ENCODE results near the gene CABP7. TPM values are rescaled to one million over a fixed set of nuclear protein-coding genes. Genes with fewer than 3 reads are reported as not detected.

The CABP7 gene
- total RNA-seq, 1 experiment from 2014 or later = 2.1 TPM

- Histone ChIP-seq H3K27me3 (ENCODE audit: control insufficient read depth, insufficient read depth, low read length) (no peaks in the 10 kb centered on the region), H3K4me3 (ENCODE audit: low read depth in 2 of 2, low read length in 2 of 2) (no peak overlapping the region), H3K4me1 (ENCODE audit: control insufficient read depth, insufficient read depth, low read length) (no peaks in the 10 kb centered on the region; the same call in 1 of the 2 replicates), H3K9me3 (ENCODE audit: control insufficient read depth, insufficient read depth, low read depth, low read length) (no peaks in the 10 kb centered on the region), H3K27ac (ENCODE audit: low read length) (no peak overlapping the region), H3K36me3 (ENCODE audit: control insufficient read depth, insufficient read depth, low read length) (no peaks in the 10 kb centered on the region; the same call in 1 of the 2 replicates)
- no peak for ATAC-seq
- no peak for DNase-seq (ENCODE audit: low read depth, low spot score)
- TF ChIP-seq TCF7L2 (IDR thresholded peaks at IDR 0.05; ENCODE audit: low read depth, low read length) = 0 out of 2 replicates have a peak, but pooled peaks have one; percentile 23
- TF ChIP-seq, protein P1, sequence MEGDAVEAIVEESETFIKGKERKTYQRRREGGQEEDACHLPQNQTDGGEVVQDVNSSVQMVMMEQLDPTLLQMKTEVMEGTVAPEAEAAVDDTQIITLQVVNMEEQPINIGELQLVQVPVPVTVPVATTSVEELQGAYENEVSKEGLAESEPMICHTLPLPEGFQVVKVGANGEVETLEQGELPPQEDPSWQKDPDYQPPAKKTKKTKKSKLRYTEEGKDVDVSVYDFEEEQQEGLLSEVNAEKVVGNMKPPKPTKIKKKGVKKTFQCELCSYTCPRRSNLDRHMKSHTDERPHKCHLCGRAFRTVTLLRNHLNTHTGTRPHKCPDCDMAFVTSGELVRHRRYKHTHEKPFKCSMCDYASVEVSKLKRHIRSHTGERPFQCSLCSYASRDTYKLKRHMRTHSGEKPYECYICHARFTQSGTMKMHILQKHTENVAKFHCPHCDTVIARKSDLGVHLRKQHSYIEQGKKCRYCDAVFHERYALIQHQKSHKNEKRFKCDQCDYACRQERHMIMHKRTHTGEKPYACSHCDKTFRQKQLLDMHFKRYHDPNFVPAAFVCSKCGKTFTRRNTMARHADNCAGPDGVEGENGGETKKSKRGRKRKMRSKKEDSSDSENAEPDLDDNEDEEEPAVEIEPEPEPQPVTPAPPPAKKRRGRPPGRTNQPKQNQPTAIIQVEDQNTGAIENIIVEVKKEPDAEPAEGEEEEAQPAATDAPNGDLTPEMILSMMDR (IDR thresholded peaks at IDR 0.05) = no peak; the same call in 1 of the 2 replicates
- in situ Hi-C loops (cut with HindIII; ENCODE audit: low pct_unique_long_range_greater_than_20kb, low sequenced_read_pairs) = no loop called here
- ChIA-PET CTCF (interaction anchor here (0.6 to 0.9 kb wide), 3 partner anchors 24 to 160 kb away, joined by 3 to 6 read pairs (median 3); no protein-coding TSS in a partner anchor), POLR2A (interaction anchor here (0.6 kb wide), 1 partner anchor 12 kb away, joined by 5 read pairs; no protein-coding TSS in a partner anchor)
- intact Hi-C loops (cut with micrococcal nuclease; ENCODE audit: unreplicated experiment) = no loop called here
- BruUV-seq (replicated peaks) = no TSS peak
Observed at GRCh38 chr22:29689880-29690213, 30.0 kb upstream of the CABP7 start.

GRCh38 chr22:29690476-29690875, 29.3 kb upstream of the CABP7 start:
- no TSS peak for BruUV-seq (replicated peaks)
- H3K27me3 ChIP-seq (ENCODE audit: control insufficient read depth, insufficient read depth, low read length) = no peaks in the 10 kb centered on the region
- in situ Hi-C loops (cut with HindIII; ENCODE audit: low pct_unique_long_range_greater_than_20kb, low sequenced_read_pairs) (no loop called here), intact Hi-C loops (cut with micrococcal nuclease; ENCODE audit: unreplicated experiment) (no loop called here)
- no peak for TF ChIP-seq TCF7L2 (IDR thresholded peaks at IDR 0.05; ENCODE audit: low read depth, low read length)
- CTCF ChIA-PET = interaction anchor here (0.6 to 0.9 kb wide), 2 partner anchors 25 to 38 kb away, joined by 3 to 6 read pairs; no protein-coding TSS in a partner anchor
- POLR2A ChIA-PET = no interaction called here
- no peak overlapping the region for H3K4me3 ChIP-seq (ENCODE audit: low read depth in 2 of 2, low read length in 2 of 2)
- H3K4me1 ChIP-seq (ENCODE audit: control insufficient read depth, insufficient read depth, low read length) = no peaks in the 10 kb centered on the region; the same call in 1 of the 2 replicates
- H3K27ac ChIP-seq (ENCODE audit: low read length) = no peak overlapping the region
- H3K9me3 ChIP-seq (ENCODE audit: control insufficient read depth, insufficient read depth, low read depth, low read length) = no peaks in the 10 kb centered on the region
- no peak for ATAC-seq
- no peak for DNase-seq (ENCODE audit: low read depth, low spot score)
- H3K36me3 ChIP-seq (ENCODE audit: control insufficient read depth, insufficient read depth, low read length) = no peaks in the 10 kb centered on the region; the same call in 1 of the 2 replicates

GRCh38 chr22:29691636-29692326, 28.0 kb upstream of the CABP7 start:
- POLR2A ChIA-PET = no interaction called here
- DNase-seq (ENCODE audit: low read depth, low spot score) (no peak), ATAC-seq (no peak)
- Histone ChIP-seq H3K27me3 (ENCODE audit: control insufficient read depth, insufficient read depth, low read length) (no peaks in the 10 kb centered on the region), H3K36me3 (ENCODE audit: control insufficient read depth, insufficient read depth, low read length) (no peaks in the 10 kb centered on the region; the same call in 1 of the 2 replicates), H3K4me1 (ENCODE audit: control insufficient read depth, insufficient read depth, low read length) (no peaks in the 10 kb centered on the region; the same call in 1 of the 2 replicates), H3K27ac (ENCODE audit: low read length) (no peak overlapping the region), H3K9me3 (ENCODE audit: control insufficient read depth, insufficient read depth, low read depth, low read length) (no peaks in the 10 kb centered on the region), H3K4me3 (ENCODE audit: low read depth in 2 of 2, low read length in 2 of 2) (no peak overlapping the region)
- CTCF ChIA-PET = no interaction called here
- intact Hi-C loops (cut with micrococcal nuclease; ENCODE audit: unreplicated experiment) = no loop called here
- BruUV-seq (replicated peaks) = no TSS peak
- TF ChIP-seq SIN3A (IDR thresholded peaks at IDR 0.05; ENCODE audit: borderline replicate concordance, insufficient read depth, low read depth, low read length) (no peak), TCF7L2 (IDR thresholded peaks at IDR 0.05; ENCODE audit: low read depth, low read length) (no peak), POLR2AphosphoS5 (IDR thresholded peaks at IDR 0.05; ENCODE audit: low read depth, low read length) (no peak)
- TF ChIP-seq, protein P2, sequence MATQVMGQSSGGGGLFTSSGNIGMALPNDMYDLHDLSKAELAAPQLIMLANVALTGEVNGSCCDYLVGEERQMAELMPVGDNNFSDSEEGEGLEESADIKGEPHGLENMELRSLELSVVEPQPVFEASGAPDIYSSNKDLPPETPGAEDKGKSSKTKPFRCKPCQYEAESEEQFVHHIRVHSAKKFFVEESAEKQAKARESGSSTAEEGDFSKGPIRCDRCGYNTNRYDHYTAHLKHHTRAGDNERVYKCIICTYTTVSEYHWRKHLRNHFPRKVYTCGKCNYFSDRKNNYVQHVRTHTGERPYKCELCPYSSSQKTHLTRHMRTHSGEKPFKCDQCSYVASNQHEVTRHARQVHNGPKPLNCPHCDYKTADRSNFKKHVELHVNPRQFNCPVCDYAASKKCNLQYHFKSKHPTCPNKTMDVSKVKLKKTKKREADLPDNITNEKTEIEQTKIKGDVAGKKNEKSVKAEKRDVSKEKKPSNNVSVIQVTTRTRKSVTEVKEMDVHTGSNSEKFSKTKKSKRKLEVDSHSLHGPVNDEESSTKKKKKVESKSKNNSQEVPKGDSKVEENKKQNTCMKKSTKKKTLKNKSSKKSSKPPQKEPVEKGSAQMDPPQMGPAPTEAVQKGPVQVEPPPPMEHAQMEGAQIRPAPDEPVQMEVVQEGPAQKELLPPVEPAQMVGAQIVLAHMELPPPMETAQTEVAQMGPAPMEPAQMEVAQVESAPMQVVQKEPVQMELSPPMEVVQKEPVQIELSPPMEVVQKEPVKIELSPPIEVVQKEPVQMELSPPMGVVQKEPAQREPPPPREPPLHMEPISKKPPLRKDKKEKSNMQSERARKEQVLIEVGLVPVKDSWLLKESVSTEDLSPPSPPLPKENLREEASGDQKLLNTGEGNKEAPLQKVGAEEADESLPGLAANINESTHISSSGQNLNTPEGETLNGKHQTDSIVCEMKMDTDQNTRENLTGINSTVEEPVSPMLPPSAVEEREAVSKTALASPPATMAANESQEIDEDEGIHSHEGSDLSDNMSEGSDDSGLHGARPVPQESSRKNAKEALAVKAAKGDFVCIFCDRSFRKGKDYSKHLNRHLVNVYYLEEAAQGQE (IDR thresholded peaks at IDR 0.05; ENCODE audit: insufficient read depth in 1 of 2, low read depth in 2 of 2, low read length in 1 of 2) = no peak
- TF ChIP-seq, protein P1 (IDR thresholded peaks at IDR 0.05) = no peak
- in situ Hi-C loops (cut with HindIII; ENCODE audit: low pct_unique_long_range_greater_than_20kb, low sequenced_read_pairs) = no loop called here

Measured in Panc1 (cell line).